HCT116 (cell line): Measurements from ENCODE around the gene BTN1A1. TPM values are rescaled to one million over a fixed set of nuclear protein-coding genes. Genes with fewer than 3 reads are reported as not detected.

ENCODE experiments used
- ATAC-seq: fragments of 200-7000 bp; cut with Tn5 transposase; 2 replicates; pipeline ENCODE4 v1.9.1; 2020; ENCODE audit warnings: mild to moderate bottlenecking, moderate library complexity
- BruUV-seq: library from RNA; stranded (reverse); fragments of 400-500 nt; replicated peaks from 2 replicates; lab custom pipeline; 2021; lab: Mats Ljungman, UMichigan
- CTCF ChIA-PET: fragments of 300-600 bp; sonication (Branson Sonifier 250); formaldehyde crosslinking; loops from one replicate; lab custom pipeline; 2021; ENCODE audit warnings: antibody characterized with exemption; lab: Charles Lee
- POLR2A ChIA-PET: fragments of 300-600, 350-600 bp; sonication (Branson Sonifier 250); formaldehyde crosslinking; loops from one replicate; lab custom pipeline; 2021; ENCODE audit warnings: antibody characterized with exemption; lab: Charles Lee
- RAD21 ChIA-PET, 2 experiments: fragments of 300-600 bp; sonication (Branson Sonifier 250); formaldehyde crosslinking; loops; one replicate each; lab custom pipeline; 2023; ENCODE audit warnings: low total read pairs in 2 of 2; ENCODE audit not compliant: uncharacterized antibody in 2 of 2, unreplicated experiment in 2 of 2, low non-redundant PET in 1 of 2; lab: Charles Lee
- DNase-seq: peaks from one replicate; pipeline ENCODE4 v3.0.0-alpha.2; 2010; ENCODE audit warnings: low read depth, low spot score
- H2AFZ ChIP-seq: fragments of 200-600 bp; shearing (Covaris generic), sonication (generic); 2 replicates; pipeline ENCODE4 v1.6.1; 2017; ENCODE audit warnings: low read depth, mixed run types, mixed read lengths, antibody characterized with exemption, low read length; ENCODE audit not compliant: poor library complexity, severe bottlenecking
- H3K27ac ChIP-seq: 2 replicates; pipeline ENCODE4 v1.5.1; 2012; ENCODE audit warnings: low read depth, low read length
- H3K27me3 ChIP-seq: fragments of 200-600 bp; sonication (generic); 2 replicates; pipeline ENCODE4 v1.6.1; 2016; ENCODE audit warnings: mixed run types, low read length, mixed read lengths; ENCODE audit not compliant: insufficient read depth
- H3K36me3 ChIP-seq, 2 experiments: fragments of 200-500 bp in 1 of 2; fragments of 200-600 bp in 1 of 2; sonication (Bioruptor generic) in 1 of 2; sonication (generic) in 1 of 2; 2 replicates each; pipeline versions ENCODE4 v1.5.1 to v1.6.1; 2014 to 2016; ENCODE audit warnings: low read length in 2 of 2, inconsistent platforms in 1 of 2, mixed read lengths in 1 of 2, mixed run types in 1 of 2; ENCODE audit not compliant: insufficient read depth in 2 of 2, control insufficient read depth in 1 of 2
- H3K4me1 ChIP-seq, 2 experiments: fragments of 200-600 bp in 1 of 2; sonication (generic) in 1 of 2; 2 replicates each; pipeline versions ENCODE4 v1.5.1 to v1.6.1; 2012 to 2017; ENCODE audit warnings: low read length in 2 of 2, inconsistent platforms in 1 of 2, mild to moderate bottlenecking in 1 of 2, mixed read lengths in 1 of 2, mixed run types in 1 of 2, moderate library complexity in 1 of 2; ENCODE audit not compliant: insufficient read depth in 2 of 2, control insufficient read depth in 1 of 2
- H3K4me2 ChIP-seq: fragments of 200-600 bp; sonication (generic); 2 replicates; pipeline ENCODE4 v1.6.1; 2017; ENCODE audit warnings: mixed run types, low read length, mixed read lengths
- H3K4me3 ChIP-seq, 2 experiments: fragments of 200-600 bp in 1 of 2; sonication (generic) in 1 of 2; replicated peaks in 1 of 2; 2 replicates each; pipeline ENCODE4 v1.5.1; 2011 to 2016; ENCODE audit warnings: low read length in 2 of 2, control low read depth in 1 of 2, low read depth in 1 of 2, mild to moderate bottlenecking in 1 of 2, mixed read lengths in 1 of 2, mixed run types in 1 of 2
- H3K79me2 ChIP-seq: fragments of 200-600 bp; sonication (generic); 2 replicates; pipeline ENCODE4 v1.6.1; 2017; ENCODE audit warnings: mild to moderate bottlenecking, mixed run types, low read length, moderate library complexity, mixed read lengths; ENCODE audit not compliant: insufficient read depth
- H3K9ac ChIP-seq: fragments of 200-600 bp; sonication (generic); 2 replicates; pipeline ENCODE4 v1.6.1; 2016; ENCODE audit warnings: low read length, mixed read lengths
- H3K9me2 ChIP-seq: fragments of 200-600 bp; sonication (generic), shearing (Covaris generic); 2 replicates; pipeline ENCODE4 v1.6.1; 2017; ENCODE audit warnings: mixed run types, mild to moderate bottlenecking, moderate library complexity; ENCODE audit not compliant: insufficient read depth
- H3K9me3 ChIP-seq, 2 experiments: fragments of 200-500 bp in 1 of 2; fragments of 200-600 bp in 1 of 2; sonication (Bioruptor generic) in 1 of 2; sonication (generic) in 1 of 2; 2 replicates each; pipeline ENCODE4 v1.6.1; 2014 to 2017; ENCODE audit warnings: low read length in 2 of 2, mixed read lengths in 2 of 2, inconsistent platforms in 1 of 2, low read depth in 1 of 2, mild to moderate bottlenecking in 1 of 2, mixed run types in 1 of 2, moderate library complexity in 1 of 2; ENCODE audit not compliant: control insufficient read depth in 1 of 2, insufficient read depth in 1 of 2
- H4K20me1 ChIP-seq: fragments of 200-600 bp; sonication (generic), shearing (Covaris generic); 2 replicates; pipeline ENCODE4 v1.6.1; 2017; ENCODE audit warnings: mixed run types, mild to moderate bottlenecking, moderate library complexity; ENCODE audit not compliant: insufficient read depth
- REST ChIP-seq: IDR thresholded peaks from 2 replicates; pipeline ENCODE4 v1.6.1; 2012; ENCODE audit warnings: low read depth
- SRF ChIP-seq: IDR thresholded peaks from 2 replicates; pipeline ENCODE4 v1.6.1; 2012; ENCODE audit warnings: low read depth
- ZFX ChIP-seq: fragments of 450-650 bp; IDR thresholded peaks from 2 replicates; pipeline ENCODE4 v1.6.1; 2017
- intact Hi-C: fragments of 100-400 bp; cut with micrococcal nuclease; formaldehyde crosslinking; loops from 2 replicates; pipeline ENCODE4 v1.10.0; 2022
- total RNA-seq: library from RNA; stranded (reverse); gene quantifications from one replicate; pipeline ENCODE4 v1.2.1, GENCODE V29; 2021; ENCODE audit not compliant: unreplicated experiment

BTN1A1 gene
- total RNA-seq, 1 experiment from 2014 or later = 0.32 TPM

GRCh38 chr6:26485112-26485780, 14.9 kb upstream of the BTN1A1 start:
- RAD21 ChIA-PET = no interaction called here
- Histone ChIP-seq H3K79me2 (no peaks in the 10 kb centered on the region), H4K20me1 (no peaks in the 10 kb centered on the region), H3K9me3 (peaks cover 0 to 3% of the 10 kb centered on the region in 2 experiments; a peak in 1 of 4 replicates), H3K4me1 (no peaks in the 10 kb centered on the region), H3K36me3 (no peaks in the 10 kb centered on the region), H3K27ac (no peak overlapping the region), H3K9ac (no peak overlapping the region), H3K27me3 (no peaks in the 10 kb centered on the region), H3K4me2 (no peak overlapping the region), H3K9me2 (no peaks in the 10 kb centered on the region)
- DNase-seq (no peak), ATAC-seq (no peak)
- intact Hi-C loops = no loop called here
- CTCF ChIA-PET = no interaction called here
- POLR2A ChIA-PET = no interaction called here
- TF ChIP-seq SRF (no peak), REST (no peak)
- TF ChIP-seq, all 23 proteins: peak for 0
- H3K4me3 ChIP-seq = no peak overlapping the region
- BruUV-seq = no TSS peak
- no peak overlapping the region for H2AFZ ChIP-seq

GRCh38 chr6:26486358-26486757, 13.7 kb upstream of the BTN1A1 start:
- no peaks in the 10 kb centered on the region for H3K4me1 ChIP-seq
- H3K27me3 ChIP-seq = no peaks in the 10 kb centered on the region
- no peaks in the 10 kb centered on the region for H3K9me3 ChIP-seq
- RAD21 ChIA-PET = no interaction called here
- H4K20me1 ChIP-seq = no peaks in the 10 kb centered on the region
- H3K4me3 ChIP-seq = no peak overlapping the region
- no peaks in the 10 kb centered on the region for H3K79me2 ChIP-seq
- H3K36me3 ChIP-seq = no peaks in the 10 kb centered on the region
- CTCF ChIA-PET = no interaction called here
- H3K27ac ChIP-seq = no peak overlapping the region
- intact Hi-C loops = no loop called here
- H3K4me2 ChIP-seq = no peak overlapping the region
- no TSS peak for BruUV-seq
- TF ChIP-seq ZFX = no peak
- no peaks in the 10 kb centered on the region for H3K9me2 ChIP-seq
- no peak overlapping the region for H3K9ac ChIP-seq
- no peak for ATAC-seq
- POLR2A ChIA-PET = no interaction called here
- DNase-seq = no peak
- no peak overlapping the region for H2AFZ ChIP-seq
